Sigmoid colon (tissue), 7 donors: Measurements from ENCODE around the gene KLHDC7B. TPM values are rescaled to one million over a fixed set of nuclear protein-coding genes. Genes with fewer than 3 reads are reported as not detected.

Experiments
- DNase-seq: peaks from one replicate; pipeline ENCODE4 v3.0.0-alpha.2; 2019
- H3K27ac ChIP-seq, 4 donors: fragments of 200-600 bp; sonication (generic); one replicate each; pipeline ENCODE4 v1.5.1; 2016 to 2019; ENCODE audit warnings: mild to moderate bottlenecking in 1 of 4
- H3K27me3 ChIP-seq, 3 donors: fragments of 200-600 bp; sonication (generic); one replicate each; pipeline ENCODE4 v1.5.1; 2019; ENCODE audit warnings: mild to moderate bottlenecking in 1 of 3
- H3K36me3 ChIP-seq, 4 donors: fragments of 200-600 bp; sonication (generic); one replicate each; pipeline ENCODE4 v1.5.1; 2016 to 2019
- H3K4me1 ChIP-seq, 4 donors: fragments of 200-600 bp; sonication (generic); one replicate each; pipeline ENCODE4 v1.5.1; 2017 to 2019
- H3K4me3 ChIP-seq, 4 donors: fragments of 200-600 bp; sonication (generic); one replicate each; pipeline ENCODE4 v1.5.1; 2017 to 2019; ENCODE audit warnings: mild to moderate bottlenecking in 2 of 4, moderate library complexity in 1 of 4
- H3K9me3 ChIP-seq, 4 donors: fragments of 200-600 bp in 3 of 4; sonication (generic) in 3 of 4; one replicate each; pipeline versions ENCODE4 v1.5.1 to v1.6.1; 2013 to 2019
- EP300 ChIP-seq, 4 donors: sonication (generic); formaldehyde crosslinking; IDR thresholded peaks; one replicate each; pipeline ENCODE4 v1.6.1; 2017; ENCODE audit warnings: antibody characterized with exemption in 4 of 4
- POLR2A ChIP-seq, 2 donors: fragments of 450-650 bp; IDR thresholded peaks; one replicate each; pipeline ENCODE4 v1.6.1; 2016; ENCODE audit warnings: antibody characterized with exemption in 2 of 2, mild to moderate bottlenecking in 2 of 2, moderate library complexity in 2 of 2
- POLR2AphosphoS5 ChIP-seq, 4 donors: sonication (generic); formaldehyde crosslinking; IDR thresholded peaks; one replicate each; pipeline ENCODE4 v1.6.1; 2017; ENCODE audit warnings: antibody characterized with exemption in 4 of 4
- WGBS, 2 donors: extraction: QIAGEN DNeasy Blood & Tissue Kit; methylation state at CpG; one replicate each; pipeline ENCODE4 v1.1.7; 2013; 5-methylcytosine and 5-hydroxymethylcytosine counted together
- intact Hi-C: fragments of 100-400 bp; cut with DNase I; formaldehyde crosslinking; loops from one replicate; pipeline ENCODE4 v1.15.1; 2023
- polyA plus RNA-seq, 3 donors: library from polyadenylated mRNA; stranded (reverse); fragments of 200-250 nt; gene quantifications; one replicate each; pipeline ENCODE4 v1.2.3, GENCODE V29; 2013
- total RNA-seq, 4 donors: library from RNA; depleted of rRNA; stranded (reverse); fragments of >200 nt; gene quantifications; one replicate each; pipeline ENCODE4 v1.1.0, GENCODE V29; 2016
- TF ChIP-seq, protein P1 (sequence below), 4 experiments: fragments of 450-650 bp in 3 of 4; fragments of 200-600 bp in 1 of 4; IDR thresholded peaks; one replicate each; pipeline ENCODE4 v1.5.1; 2016 to 2019; ENCODE audit warnings: antibody characterized with exemption in 4 of 4, mild to moderate bottlenecking in 3 of 4, moderate library complexity in 2 of 4
- donor health status: healthy with polysubstance abuse.
- donor health status: Bipolar disorder and iron deficiency.
- donor health status: healthy.

Gene KLHDC7B
- total and polyA plus RNA-seq, 7 donors, result 2.0 TPM; not detected in 6

DNA sequence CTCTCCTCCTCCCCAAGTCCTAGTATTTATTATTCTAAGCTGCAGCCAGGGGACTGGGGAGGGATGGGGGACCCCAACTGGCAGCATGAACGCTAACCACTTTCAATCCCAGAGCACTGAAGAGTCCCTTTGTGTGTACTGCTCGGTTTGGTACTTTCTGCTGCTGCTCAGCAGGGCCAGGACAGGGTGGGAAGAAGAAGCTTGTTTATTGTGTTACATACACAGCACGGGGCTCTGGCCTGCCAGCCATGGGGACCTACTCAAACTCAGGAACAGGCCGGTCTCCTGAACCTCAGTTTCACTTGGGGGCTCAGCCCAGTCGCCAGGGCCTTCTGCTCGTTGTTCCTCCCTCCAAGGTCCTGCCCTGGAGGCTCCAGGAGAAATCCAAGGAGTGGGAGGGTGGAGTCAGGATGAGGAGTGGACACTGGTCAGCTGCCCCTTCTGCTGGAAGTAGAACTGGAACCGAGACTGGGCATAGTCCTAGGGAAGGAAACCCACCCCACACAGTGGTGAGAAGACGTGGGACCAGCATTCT, 33.1 kb downstream of the KLHDC7B start:
- Histone ChIP-seq H3K9me3 (no peaks in the 10 kb centered on the region), H3K27ac (peak overlapping the region in 1 of 4 donors; percentile 70), H3K4me1 (peaks cover 0 to 35% (median 31%) of the 10 kb centered on the region in 4 donors), H3K4me3 (peak overlapping the region in 2 of 4 donors; percentile 28 to 30), H3K27me3 (peaks cover 11 to 25% (median 18%) of the 10 kb centered on the region in 3 donors), H3K36me3 (peaks cover 0 to 5% (median 0%) of the 10 kb centered on the region in 4 donors)
- DNase-seq, result peak; percentile 65
- WGBS, 2 donors, result 77 to 79% methylated on average over 8 of the region's 8 CpGs
- TF ChIP-seq POLR2A (IDR thresholded peaks at IDR 0.05), result no peak
- TF ChIP-seq POLR2AphosphoS5 (IDR thresholded peaks at IDR 0.05), result no peak
- no peak for TF ChIP-seq EP300 (IDR thresholded peaks at IDR 0.05)
- TF ChIP-seq, protein P1, sequence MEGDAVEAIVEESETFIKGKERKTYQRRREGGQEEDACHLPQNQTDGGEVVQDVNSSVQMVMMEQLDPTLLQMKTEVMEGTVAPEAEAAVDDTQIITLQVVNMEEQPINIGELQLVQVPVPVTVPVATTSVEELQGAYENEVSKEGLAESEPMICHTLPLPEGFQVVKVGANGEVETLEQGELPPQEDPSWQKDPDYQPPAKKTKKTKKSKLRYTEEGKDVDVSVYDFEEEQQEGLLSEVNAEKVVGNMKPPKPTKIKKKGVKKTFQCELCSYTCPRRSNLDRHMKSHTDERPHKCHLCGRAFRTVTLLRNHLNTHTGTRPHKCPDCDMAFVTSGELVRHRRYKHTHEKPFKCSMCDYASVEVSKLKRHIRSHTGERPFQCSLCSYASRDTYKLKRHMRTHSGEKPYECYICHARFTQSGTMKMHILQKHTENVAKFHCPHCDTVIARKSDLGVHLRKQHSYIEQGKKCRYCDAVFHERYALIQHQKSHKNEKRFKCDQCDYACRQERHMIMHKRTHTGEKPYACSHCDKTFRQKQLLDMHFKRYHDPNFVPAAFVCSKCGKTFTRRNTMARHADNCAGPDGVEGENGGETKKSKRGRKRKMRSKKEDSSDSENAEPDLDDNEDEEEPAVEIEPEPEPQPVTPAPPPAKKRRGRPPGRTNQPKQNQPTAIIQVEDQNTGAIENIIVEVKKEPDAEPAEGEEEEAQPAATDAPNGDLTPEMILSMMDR (IDR thresholded peaks at IDR 0.05), result no peak
- intact Hi-C loops, result no loop called here

- TF ChIP-seq EP300 (IDR thresholded peaks at IDR 0.05) (no peak), POLR2AphosphoS5 (IDR thresholded peaks at IDR 0.05) (no peak)
- TF ChIP-seq, protein P1 (IDR thresholded peaks at IDR 0.05), result no peak
- Histone ChIP-seq H3K27me3 (peaks cover 11 to 25% (median 18%) of the 10 kb centered on the region in 3 donors), H3K4me3 (no peak overlapping the region), H3K9me3 (no peaks in the 10 kb centered on the region), H3K36me3 (peaks cover 0 to 5% (median 0%) of the 10 kb centered on the region in 4 donors), H3K4me1 (peaks cover 0 to 37% (median 32%) of the 10 kb centered on the region in 4 donors), H3K27ac (no peak overlapping the region)
- intact Hi-C loops, result loop anchor here (5.0 kb wide), 1 partner anchor 48 kb away; the partner anchor contains the start of gene ARSA
- no peak for DNase-seq
- WGBS, 2 donors, result 97% methylated on average over 4 of the region's 4 CpGs
These were observed 34.1 kb downstream of the KLHDC7B start for GRCh38 chr22:50579752-50580151.

DNA sequence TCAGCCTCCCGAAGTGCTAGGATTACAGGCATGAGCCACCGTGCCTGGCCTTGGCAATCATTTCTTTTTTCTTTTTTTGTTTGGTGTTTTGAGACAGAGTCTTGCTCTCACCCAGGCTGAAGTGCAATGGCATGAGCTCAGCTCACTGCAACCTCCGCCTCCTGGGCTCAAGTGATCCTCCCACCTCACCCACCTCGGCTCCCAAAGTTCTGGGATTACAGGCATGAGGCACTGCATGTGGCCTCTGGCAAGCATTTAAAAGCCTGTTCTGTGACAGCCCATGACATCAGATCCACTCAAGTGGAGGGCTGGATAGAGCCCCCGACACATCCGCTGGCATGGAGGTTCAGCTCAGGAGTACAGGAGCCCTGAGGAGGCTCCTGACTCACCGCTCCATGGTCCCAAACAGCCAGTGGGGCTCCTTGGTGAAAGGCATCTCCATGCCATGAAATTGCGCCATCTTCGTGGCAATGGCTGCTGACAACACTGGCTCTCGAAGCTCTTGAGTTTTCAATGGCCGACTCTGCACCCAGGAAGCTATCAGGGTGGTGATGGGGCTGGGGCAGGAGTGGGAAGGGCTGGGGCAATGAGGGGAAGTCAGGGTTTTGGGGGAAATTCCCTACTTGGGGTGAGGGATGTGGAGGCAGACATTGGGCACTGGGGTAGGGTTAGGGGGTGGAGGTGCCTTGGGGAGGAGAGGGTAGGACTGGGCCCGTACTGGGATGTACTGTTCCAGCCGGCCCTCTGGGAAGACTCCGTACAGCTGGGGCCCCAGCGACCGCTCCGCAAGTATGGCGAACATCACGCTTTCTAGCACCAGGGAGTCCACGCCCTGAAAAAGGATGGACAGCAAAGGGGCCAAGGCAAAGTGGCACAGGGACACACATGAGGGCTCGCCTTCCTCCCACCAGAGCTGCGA, 35.6 kb downstream of the KLHDC7B start:
- peaks cover 0 to 5% (median 0%) of the 10 kb centered on the region in 4 donors for H3K36me3 ChIP-seq
- TF ChIP-seq POLR2A (IDR thresholded peaks at IDR 0.05) (no peak), EP300 (IDR thresholded peaks at IDR 0.05) (no peak), POLR2AphosphoS5 (IDR thresholded peaks at IDR 0.05) (no peak)
- TF ChIP-seq, protein P1 (IDR thresholded peaks at IDR 0.05), result no peak
- 92 to 93% methylated on average over 22 of the region's 22 CpGs for WGBS, 2 donors
- no peaks in the 10 kb centered on the region for H3K9me3 ChIP-seq
- intact Hi-C loops, result loop anchor here (5.0 kb wide), 1 partner anchor 46 kb away; the partner anchor contains the start of gene ARSA
- H3K4me1 ChIP-seq, result peaks cover 0 to 37% (median 32%) of the 10 kb centered on the region in 4 donors
- H3K4me3 ChIP-seq, result peak overlapping the region; percentile 85 to 92 (median 89)
- DNase-seq, result no peak
- peaks cover 11 to 25% (median 18%) of the 10 kb centered on the region in 3 donors for H3K27me3 ChIP-seq
- peak overlapping the region; percentile 97 to 99 (median 98) for H3K27ac ChIP-seq

DNA sequence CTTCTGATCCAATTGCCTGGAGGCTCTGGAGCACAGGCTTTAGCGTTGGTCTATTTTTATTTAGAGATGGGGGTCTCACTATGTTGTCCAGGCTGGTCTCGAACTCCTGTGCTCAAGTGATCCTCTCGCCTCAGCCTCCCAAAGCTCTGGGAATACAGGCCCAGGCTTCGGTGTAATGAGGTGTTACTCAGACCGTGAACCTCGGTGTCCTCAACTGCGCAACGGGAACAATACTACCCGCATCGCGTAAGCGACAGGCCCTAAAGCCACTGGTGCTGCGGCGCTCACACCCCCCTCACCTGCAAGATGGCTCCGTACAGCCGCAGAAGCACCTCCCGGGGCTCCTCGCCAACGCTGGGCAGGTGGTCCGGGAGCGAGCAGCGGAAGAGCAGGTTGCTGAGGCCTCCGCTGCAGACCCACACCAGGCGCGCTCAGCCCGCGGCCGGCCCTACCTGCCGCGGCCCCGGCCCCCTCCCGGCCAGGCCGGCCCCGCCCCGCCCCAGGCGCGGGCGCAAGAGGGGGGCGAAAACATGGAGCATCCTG, 36.3 kb downstream of the KLHDC7B start:
- H3K27ac ChIP-seq, result peak overlapping the region; percentile 97 to 99 (median 98)
- H3K4me1 ChIP-seq, result peaks cover 0 to 37% (median 32%) of the 10 kb centered on the region in 4 donors
- DNase-seq, result peak; percentile 77
- H3K4me3 ChIP-seq, result peak overlapping the region; percentile 85 to 92 (median 89)
- WGBS, 2 donors, result 4 to 7% methylated on average over 39 of the region's 39 CpGs
- peaks cover 11 to 19% (median 18%) of the 10 kb centered on the region in 3 donors for H3K27me3 ChIP-seq
- peaks cover 0 to 5% (median 0%) of the 10 kb centered on the region in 4 donors for H3K36me3 ChIP-seq
- no peaks in the 10 kb centered on the region for H3K9me3 ChIP-seq
- TF ChIP-seq POLR2A (IDR thresholded peaks at IDR 0.05) (no peak), POLR2AphosphoS5 (IDR thresholded peaks at IDR 0.05) (no peak), EP300 (IDR thresholded peaks at IDR 0.05) (no peak)
- TF ChIP-seq, protein P1 (IDR thresholded peaks at IDR 0.05), result no peak
- intact Hi-C loops, result loop anchor here (1.0 to 5.0 kb wide), 3 partner anchors 19 to 57 kb away; partner anchors contain the start of genes ARSA, SCO2 and SYCE3
